NCI-H748 (cell line): Measurements from ENCODE around the gene TANK.

Experiments used
- DNase-seq: peaks from one replicate; lab custom pipeline; 2025; ENCODE audit not compliant: unreplicated experiment; lab: John Stamatoyannopoulos, UW

The TANK gene

DNA sequence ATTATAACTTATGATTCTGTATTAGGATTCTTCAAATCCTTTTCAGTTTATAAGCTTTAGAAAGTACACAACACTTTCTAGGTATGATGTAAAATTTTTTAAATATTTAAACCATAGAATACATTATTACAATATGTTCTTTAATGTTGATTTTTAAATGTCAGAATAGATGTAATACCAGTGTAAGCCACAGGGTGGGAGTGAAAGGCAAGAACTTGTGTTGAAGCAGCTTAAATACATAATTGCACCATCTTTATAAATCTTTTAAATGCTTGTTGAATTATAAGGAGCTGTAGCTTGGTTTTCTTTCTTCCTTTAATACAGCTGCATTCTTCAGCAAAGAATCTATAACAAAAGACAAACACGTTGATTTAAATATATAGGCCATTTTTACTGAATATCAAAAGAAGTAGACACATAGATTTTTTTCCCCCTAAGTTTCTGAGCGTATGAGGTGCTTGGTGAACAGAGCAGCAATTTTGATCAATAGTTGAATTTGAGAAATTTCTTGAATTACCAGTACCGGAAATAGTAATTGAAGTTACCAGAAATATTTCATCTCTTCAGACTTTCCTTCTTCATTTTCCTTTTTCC, 63.0 kb downstream of the TANK start:
- DNase-seq, result peak; percentile 49

DNA sequence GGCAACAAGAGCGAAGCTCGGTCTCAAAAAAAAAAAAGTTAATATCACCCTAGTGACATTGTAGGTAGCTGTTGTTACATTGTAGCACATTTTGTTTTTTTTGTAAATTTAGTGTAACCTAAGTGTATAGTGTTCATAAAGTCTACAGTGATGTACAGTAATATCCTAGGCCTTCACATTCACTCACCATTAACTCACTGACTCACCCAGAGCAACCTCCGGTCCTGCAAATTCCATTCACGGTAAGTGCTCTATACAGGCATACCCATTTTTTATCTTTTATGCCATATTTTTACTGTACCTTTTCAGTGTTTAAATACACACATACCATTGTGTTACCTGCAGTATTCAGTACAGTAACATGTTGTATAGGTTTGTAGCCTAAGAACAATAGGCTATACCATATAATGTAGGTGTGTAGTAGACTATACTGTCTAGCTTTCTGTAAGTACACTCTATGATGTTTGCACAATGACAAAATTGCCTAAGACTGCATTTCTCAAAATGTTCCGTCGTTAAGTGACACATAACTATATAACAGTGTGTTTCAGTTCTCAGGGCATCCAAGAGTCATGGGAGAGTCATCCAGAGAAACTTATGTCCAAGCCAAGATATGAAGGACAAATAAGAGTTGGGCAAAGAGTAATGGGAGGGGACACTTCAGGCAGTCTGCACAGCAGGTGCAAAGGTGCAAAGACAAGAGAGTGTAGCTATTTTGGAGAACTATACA, 68.4 kb downstream of the TANK start:
- DNase-seq, result no peak

DNA sequence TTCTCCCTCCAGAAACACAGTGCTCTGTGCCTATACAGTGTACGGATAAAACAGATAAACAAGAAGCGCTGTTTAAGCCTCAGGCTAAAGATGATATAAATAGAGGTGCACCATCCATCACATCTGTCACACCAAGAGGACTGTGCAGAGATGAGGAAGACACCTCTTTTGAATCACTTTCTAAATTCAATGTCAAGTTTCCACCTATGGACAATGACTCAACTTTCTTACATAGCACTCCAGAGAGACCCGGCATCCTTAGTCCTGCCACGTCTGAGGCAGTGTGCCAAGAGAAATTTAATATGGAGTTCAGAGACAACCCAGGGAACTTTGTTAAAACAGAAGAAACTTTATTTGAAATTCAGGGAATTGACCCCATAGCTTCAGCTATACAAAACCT, 70.7 kb downstream of the TANK start:
- no peak for DNase-seq

DNA sequence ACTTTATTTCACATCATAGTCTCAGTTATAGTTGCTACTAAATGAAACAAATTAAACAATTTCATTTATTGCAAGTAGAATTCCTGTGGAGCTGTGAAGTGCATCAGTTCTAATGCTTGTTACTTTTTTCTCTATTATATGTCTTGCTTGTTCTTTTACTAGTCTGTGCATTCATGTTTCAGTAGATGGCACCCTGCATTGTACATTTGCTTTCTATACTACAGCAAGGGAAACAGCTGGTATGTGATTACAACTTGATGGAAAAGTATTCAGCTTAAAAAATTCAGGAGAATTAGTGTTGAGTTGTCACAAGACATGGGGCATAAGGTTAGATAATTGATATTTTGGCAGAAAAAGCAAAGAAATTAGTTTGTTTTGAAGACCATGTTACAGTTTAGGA, 72.3 kb downstream of the TANK start:
- no peak for DNase-seq

DNA sequence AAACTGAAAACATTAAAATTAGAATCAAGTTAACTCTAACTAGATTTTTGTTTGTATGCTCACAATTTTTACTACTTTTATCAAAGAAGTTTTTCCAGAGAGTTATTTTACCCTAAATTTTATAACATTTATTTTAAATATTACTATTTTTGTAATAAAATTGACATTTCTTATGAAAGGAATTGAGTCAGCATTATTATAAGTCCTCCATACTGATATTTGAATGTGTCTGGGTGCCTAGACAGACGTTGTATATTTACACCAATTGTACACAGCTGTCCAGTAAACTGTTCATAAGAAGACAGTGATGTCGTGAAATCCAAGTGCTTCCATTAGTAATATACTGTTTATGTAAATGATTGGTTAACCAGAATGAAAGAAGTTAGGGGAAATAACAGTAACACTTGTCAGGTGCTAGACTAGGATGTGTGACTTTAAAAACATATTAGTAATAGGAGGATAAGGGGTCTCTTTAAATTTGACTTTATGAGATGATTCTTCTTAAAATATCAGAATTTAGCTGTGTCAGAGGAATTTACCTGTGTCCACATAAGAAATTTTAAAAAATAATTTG, 73.7 kb downstream of the TANK start:
- no peak for DNase-seq

DNA sequence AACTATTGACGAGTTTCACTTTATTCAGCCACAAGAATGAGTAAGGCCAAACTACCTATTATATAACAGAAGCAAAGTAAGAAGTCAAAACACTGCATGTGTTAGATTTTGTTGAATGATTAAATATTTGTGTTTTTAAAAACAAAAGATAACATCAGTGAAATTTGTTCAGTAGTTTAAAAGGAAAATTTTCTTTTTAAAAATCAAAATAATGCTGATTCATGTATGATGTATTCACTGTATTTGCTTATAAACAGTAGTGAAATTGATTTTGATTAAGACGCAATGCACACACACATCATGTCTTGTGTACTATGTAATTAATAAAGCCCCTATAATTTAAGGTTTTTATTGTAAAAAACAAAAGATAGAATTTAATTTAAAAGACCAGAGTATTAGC, 74.4 kb downstream of the TANK start:
- no peak for DNase-seq

DNA sequence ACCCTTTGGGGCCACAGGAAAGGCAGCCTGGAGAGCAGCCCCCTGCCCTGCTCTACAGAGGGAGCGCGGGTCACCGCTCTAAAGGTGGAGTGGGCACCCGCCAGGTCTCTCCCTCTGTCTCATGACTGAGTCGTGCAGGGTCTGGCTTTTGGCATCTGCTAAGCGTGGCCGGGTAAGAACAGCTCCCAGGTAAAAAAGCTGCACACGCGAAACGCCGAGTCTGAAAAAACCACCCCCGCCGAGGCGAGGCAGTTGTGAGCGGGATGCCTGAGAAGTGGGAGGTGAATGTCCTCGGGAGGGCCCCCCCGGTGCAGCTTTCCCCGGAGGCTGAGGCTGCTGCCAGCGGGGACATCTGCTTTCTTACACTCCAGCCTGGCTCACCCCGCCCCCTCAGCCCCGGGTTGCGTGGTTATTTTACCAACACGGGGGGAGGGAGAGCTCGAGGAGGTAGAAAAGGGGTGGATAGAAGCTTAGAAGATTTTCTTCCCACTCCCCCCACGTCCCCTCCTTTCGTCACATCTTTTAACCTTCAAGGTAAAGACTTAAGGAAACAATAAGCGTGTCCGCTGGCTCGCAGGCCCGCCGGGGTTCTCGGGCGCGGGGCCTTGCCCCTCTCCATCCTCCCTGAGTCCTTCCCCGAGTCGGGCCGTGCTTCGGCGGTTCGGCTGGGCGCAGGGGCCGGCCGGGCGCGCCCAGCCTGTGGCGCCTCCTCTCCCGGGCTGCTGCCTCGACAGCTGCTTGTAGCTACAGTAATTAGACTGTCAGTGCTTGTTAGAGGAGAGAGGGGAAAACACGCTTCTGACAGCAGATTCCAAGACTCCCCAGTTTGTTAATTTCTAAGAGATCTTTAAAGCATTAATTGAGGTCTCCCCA, 77.4 kb downstream of the TANK start:
- peak; percentile 79 for DNase-seq

DNA sequence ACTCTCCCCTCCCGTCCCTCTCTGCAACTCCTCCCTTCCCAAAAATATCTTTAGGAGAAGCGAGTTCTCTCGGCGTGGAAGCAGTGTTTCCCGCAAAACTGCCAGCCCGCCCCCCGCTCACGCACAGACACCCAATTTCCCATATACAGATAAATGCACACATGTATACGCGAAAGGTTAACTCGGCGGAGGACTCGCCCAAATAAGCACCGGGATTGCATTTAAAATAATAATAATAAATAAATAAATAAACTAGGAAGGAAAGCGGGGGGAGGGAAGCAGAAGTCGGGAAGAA, 78.0 kb downstream of the TANK start:
- peak; percentile 48 for DNase-seq

DNA sequence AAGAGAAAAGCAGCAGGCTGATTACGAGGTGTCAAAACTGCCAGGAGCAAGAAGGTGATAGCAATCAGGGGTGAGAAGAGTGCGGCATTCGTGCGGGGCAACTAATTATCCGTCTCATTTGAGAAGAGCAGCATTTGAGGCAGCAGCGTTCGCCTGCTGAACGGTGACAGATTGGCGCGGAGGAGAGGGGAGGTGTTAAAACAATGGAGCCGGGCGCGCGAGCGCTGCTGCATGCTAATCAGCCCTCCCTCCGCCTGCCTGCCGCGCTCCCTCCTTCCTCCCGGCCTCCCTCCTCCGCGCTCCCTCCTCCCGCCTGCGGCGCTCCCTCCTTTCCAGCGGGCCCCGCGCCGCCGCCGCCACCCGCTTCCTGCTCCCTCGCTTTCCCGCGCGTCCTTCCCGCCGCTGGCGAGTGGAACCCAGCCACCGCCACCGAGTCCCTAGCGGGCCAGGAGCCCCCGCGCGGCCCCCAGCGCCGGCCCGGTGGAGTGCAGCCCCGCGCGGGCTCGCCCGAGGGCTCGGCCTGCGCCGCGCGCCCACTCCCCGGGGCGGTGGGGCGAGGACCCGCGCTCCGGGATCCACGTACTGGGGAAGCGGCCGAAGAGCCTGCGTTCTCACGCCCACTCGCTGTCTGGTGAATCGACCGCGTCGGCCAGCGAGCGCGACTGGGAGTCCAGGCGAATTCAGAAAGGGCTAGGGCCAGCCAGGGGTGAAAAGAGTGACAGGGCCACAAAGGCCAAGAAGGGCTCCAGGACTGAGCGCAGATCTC, 78.5 kb downstream of the TANK start:
- peak; percentile 68 for DNase-seq

DNA sequence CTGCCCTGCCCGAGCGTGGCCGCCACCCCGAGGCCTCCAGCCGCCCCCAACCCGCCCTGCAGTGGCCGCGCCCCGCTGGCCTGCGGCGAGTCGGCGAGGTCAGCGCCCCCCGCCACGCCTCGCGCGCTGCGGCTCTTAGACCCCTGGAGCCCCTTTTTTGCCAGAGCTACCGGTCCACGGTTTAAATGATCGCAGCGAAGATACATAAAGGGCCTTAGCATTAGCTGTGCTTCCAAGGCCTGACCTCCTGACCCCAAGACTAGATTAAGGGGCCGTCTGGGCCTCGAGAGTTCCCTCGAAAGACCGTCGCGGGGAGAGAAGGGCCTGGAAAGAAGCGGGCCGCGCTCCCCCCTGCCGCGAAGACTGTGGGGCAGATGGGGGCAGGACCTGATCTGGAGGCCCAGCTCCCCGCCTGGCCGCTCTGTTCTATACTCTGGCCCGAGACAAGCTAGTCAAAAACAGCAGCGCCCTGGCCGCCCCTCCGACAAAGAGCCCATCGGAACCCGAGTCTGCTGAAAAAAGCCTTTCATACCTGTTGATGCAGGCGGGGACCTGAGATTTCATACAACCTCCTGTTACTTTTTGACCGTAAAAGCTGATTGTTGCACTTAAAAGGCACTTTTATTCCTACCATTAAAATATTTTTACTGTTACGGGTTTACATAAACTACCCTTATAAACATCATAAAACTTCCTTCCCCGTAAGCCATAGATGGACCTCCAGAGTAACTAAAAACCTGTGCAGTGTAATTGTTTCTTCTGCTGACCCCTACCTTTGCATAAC, 79.3 kb downstream of the TANK start:
- DNase-seq, result no peak

DNA sequence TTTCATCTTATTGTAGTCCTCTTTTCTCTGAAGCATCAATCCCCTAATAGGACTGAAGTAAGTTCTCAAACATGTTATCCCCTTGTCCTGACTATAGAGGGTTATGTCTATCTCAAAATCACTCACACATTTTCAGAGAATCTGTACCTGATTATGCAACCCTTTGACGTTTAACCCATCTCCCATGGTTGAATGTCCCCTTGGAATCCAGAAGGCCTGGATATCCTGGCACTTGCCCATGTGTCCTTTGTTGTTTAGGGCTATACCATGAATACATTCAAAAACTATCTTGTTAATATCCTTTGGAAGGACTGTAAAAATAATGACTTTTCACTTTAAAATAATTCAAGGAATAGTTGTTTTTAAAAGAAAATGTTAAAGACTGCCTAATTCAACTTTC, 81.7 kb downstream of the TANK start:
- DNase-seq, result no peak

DNA sequence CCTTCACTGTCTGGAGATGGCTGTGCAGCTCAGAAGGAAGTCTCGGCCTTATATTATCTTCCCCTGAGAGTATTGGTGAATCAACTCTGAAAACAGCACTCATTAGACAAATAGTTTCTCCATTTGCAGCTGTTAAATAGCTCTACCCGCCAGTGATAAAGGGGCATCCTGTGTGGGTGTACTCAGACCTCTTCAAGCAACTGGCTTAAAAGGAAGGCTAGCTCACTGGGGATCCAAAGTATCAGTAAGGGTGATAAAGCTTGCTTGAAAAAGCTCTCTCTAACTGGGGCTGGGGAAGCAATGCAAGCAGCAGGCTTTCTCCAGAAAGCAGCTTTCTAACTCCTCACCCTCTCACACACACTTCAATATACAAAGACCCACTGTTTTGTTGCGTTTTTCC, 83.1 kb downstream of the TANK start:
- DNase-seq, result no peak

DNA sequence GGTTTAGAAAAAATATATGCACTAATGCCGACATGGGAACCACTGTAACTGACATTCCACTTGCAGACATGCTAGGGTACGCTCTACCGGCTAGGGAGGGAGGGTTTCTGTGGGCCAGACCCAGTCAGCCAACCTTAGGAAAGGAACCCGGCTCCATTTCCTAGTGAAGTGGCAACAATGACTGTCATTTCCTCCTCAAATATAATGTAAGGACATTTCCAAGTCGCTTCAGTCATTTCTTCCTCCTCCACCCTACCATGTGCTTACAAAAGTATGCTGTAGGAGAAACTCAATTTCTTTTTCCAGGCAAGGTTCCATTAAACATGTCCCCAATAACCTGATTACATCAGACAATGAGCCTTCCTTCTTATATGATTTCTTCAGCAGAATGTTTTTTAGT, 83.7 kb downstream of the TANK start:
- DNase-seq, result no peak

DNA sequence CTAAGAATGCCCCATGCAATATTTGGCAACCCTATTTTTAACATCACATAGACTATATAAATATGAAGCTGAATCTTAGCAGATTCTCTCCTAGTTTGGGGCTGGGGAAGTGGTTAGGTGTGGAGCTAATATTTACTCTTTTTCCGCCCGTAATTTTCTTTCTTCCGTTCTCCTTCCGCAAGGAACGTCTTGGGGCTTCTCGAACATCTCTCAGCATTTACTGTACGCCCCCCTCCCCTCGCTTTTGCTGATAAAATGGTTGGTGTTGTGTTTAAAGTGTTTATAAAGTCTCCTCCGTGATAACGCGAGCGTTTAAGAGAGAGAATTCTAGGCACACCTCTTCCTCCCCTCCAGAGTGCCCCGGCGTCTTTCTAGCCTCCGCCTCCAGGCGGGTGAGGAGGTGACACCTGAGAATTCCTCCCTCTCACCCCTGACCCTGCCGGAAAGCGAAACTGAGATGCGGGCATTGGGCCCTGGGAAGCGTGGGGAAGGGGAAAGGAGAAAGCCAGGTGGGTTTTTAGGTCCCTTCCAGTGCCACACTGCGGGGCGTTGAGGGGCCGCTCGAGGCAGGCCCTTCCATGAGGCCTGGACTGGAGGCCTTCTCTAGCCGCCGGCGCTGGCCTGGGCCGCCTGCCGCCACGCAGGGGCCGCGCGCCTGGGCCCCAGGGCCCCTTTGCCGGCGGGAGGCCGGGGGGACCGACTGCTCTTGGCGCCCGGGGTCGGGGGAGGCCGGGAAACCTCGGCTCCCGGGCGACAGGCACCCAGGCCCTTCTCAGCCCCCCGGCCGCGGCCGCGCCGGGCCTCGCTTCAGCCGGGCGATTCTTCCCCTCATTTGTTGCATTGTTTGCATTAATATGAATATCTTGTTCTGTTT, 84.4 kb downstream of the TANK start:
- DNase-seq, result peak; percentile 73

DNA sequence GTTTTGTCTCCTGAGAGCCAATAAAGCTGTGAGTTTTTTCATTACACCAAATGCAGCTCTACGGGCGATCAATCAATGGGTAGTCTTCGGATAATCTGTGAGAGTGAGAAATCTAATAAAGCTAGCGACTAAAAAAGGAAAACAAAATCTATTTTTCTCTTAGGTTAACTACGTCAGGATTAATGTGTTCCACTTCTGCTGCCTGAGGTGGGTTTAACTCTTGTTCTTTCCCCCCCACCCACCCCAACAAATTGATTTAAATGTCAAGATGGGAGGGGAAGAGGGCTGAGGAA, 85.0 kb downstream of the TANK start:
- peak; percentile 24 for DNase-seq

DNA sequence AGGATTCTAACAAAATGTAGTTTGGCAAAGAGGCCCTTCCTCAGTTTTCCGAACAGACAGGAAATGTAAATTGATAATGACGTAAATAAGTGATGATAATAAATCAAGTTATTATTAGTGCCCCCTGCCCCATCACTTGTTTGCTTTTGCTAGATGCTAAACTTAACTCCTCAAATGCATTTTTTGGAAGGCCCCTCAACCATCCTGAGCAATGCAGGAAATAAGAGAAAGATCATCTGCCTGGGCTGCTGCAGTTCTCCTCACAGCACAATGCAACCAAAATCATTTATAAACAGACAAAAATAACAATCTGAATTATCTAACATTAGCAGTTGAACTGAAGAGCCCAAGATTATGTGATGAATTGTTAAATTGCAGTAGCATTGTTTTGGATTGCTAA, 85.4 kb downstream of the TANK start:
- no peak for DNase-seq

DNA sequence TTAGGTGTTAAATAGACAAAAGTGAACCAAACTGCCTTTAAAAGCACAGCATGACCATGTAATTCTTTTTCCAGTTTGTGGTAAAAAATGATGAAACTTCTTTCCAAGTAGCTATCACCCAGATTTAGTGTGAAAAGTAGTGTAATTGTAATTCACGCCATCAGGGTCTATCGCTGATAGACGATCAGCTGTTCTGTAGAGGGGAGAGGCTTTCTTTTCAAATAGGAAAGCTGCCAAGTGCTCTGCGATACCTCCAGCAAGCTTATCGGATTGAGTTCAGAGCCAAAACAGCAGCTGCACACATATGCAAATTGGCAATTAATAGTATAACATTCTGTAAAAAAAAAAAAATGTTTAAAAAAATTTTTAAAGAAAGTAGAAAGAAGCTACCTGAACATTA, 86.1 kb downstream of the TANK start:
- no peak for DNase-seq

DNA sequence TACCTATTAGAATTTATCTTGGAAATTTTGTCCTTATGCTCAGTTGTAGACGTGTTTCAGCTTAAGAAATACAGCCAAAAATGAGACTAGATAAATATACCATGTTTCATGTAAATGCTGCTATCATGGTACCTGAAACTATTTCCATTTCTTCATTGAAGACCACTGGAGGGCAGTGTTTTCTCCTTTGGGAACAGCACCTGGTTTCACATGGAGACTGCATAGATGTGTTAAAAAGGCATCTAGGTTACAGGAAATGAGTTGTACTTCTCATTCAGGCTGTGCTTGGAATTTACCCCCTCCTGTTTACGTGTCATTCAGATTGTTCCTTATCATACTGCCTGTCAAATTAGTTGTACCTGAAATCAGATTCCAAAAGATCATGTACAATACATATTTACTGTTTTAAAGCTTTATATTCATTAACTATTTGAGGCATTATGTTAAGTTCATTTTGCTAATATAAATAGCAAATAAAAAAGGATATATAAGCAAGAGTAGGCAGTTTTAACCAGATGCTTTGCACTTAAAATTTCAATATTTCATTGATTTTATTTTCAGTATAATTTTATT, 90.7 kb downstream of the TANK start:
- peak; percentile 84 for DNase-seq
